OCI-LY1 (cell line): Measurements from ENCODE around the gene ERCC2.

Source experiments
- H2AFZ ChIP-seq: fragments of 200-600 bp; sonication (generic), shearing (Covaris generic); 2 replicates; pipeline ENCODE4 v1.6.0; 2014; ENCODE audit warnings: antibody characterized with exemption, mild to moderate bottlenecking, low read length
- H3F3A ChIP-seq: fragments of 200-600 bp; sonication (generic), shearing (Covaris generic); 2 replicates; pipeline ENCODE4 v1.6.0; 2014; ENCODE audit warnings: mild to moderate bottlenecking, antibody characterized with exemption, low read length, moderate library complexity; ENCODE audit not compliant: insufficient read depth
- H3K27ac ChIP-seq: fragments of 200-600 bp; sonication (generic); 2 replicates; pipeline ENCODE4 v1.5.1; 2014; ENCODE audit warnings: low read length, mixed run types, mild to moderate bottlenecking, low read depth; ENCODE audit not compliant: poor library complexity, severe bottlenecking
- H3K27me3 ChIP-seq: fragments of 200-600 bp; sonication (generic); 2 replicates; pipeline ENCODE4 v1.6.0; 2014; ENCODE audit warnings: antibody characterized with exemption, mild to moderate bottlenecking, low read length, moderate library complexity; ENCODE audit not compliant: insufficient read depth
- H3K36me3 ChIP-seq: fragments of 200-600 bp; sonication (generic); 2 replicates; pipeline ENCODE4 v1.6.1; 2014; ENCODE audit warnings: mild to moderate bottlenecking, antibody characterized with exemption, low read length, moderate library complexity, mixed read lengths; ENCODE audit not compliant: insufficient read depth
- H3K4me1 ChIP-seq: fragments of 200-600 bp; sonication (generic); 2 replicates; pipeline ENCODE4 v1.5.1; 2014; ENCODE audit warnings: mild to moderate bottlenecking, low read length, moderate library complexity; ENCODE audit not compliant: insufficient read depth, severe bottlenecking
- H3K4me2 ChIP-seq: fragments of 200-600 bp; sonication (generic), shearing (Covaris generic); 2 replicates; pipeline ENCODE4 v1.6.1; 2014; ENCODE audit warnings: low read length
- H3K4me3 ChIP-seq: fragments of 200-600 bp; sonication (generic); 2 replicates; pipeline ENCODE4 v1.5.1; 2014; ENCODE audit warnings: low read length, low read depth, mild to moderate bottlenecking, mixed read lengths; ENCODE audit not compliant: poor library complexity, severe bottlenecking
- H3K79me2 ChIP-seq: fragments of 200-600 bp; shearing (Covaris generic); 2 replicates; pipeline ENCODE4 v1.6.1; 2016; ENCODE audit warnings: mixed run types, low read length, mixed read lengths; ENCODE audit not compliant: insufficient read depth
- H3K9ac ChIP-seq: fragments of 200-600 bp; sonication (generic), shearing (Covaris generic); 2 replicates; pipeline ENCODE4 v1.6.1; 2014; ENCODE audit warnings: mild to moderate bottlenecking, low read length, mixed read lengths
- H3K9me2 ChIP-seq: fragments of 200-600 bp; sonication (generic), shearing (Covaris generic); 2 replicates; pipeline ENCODE4 v1.6.1; 2014; ENCODE audit warnings: low read depth, mild to moderate bottlenecking, low read length, mixed read lengths
- H3K9me3 ChIP-seq: fragments of 200-600 bp; shearing (Covaris generic); 2 replicates; pipeline ENCODE4 v1.6.1; 2014; ENCODE audit warnings: low read length, mixed read lengths
- H4K20me1 ChIP-seq: fragments of 200-600 bp; sonication (generic), shearing (Covaris generic); 2 replicates; pipeline ENCODE4 v1.6.0; 2016; ENCODE audit warnings: mild to moderate bottlenecking, low read length; ENCODE audit not compliant: insufficient read depth
- CTCF ChIP-seq: fragments of 200-600 bp; sonication (generic), shearing (Covaris generic); IDR thresholded peaks from 2 replicates; pipeline ENCODE4 v1.5.1; 2017; ENCODE audit warnings: mild to moderate bottlenecking, antibody characterized with exemption, low read length, moderate library complexity, mixed read lengths
- EZH2 ChIP-seq: fragments of 200-600 bp; sonication (generic), shearing (Covaris generic); IDR thresholded peaks from 2 replicates; pipeline ENCODE4 v1.8.0; 2017; ENCODE audit warnings: borderline replicate concordance, mixed run types, mild to moderate bottlenecking, antibody characterized with exemption, low read length, moderate library complexity, mixed read lengths

ERCC2 gene

GRCh38 chr19:45349126-45349415 lies 21.3 kb downstream of the ERCC2 start:
- Histone ChIP-seq H2AFZ (no peak overlapping the region), H3K9ac (no peak overlapping the region), H3K27ac (no peak overlapping the region), H3K9me3 (no peaks in the 10 kb centered on the region), H3K4me3 (no peak overlapping the region), H3K36me3 (peaks cover 33% of the 10 kb centered on the region), H3K27me3 (peaks cover 13% of the 10 kb centered on the region; the same call in 1 of the 2 replicates), H3F3A (no peaks in the 10 kb centered on the region), H3K79me2 (no peaks in the 10 kb centered on the region), H3K4me2 (no peak overlapping the region), H4K20me1 (no peaks in the 10 kb centered on the region), H3K4me1 (no peaks in the 10 kb centered on the region), H3K9me2 (no peaks in the 10 kb centered on the region)
- no peak for TF ChIP-seq EZH2
- no peak for TF ChIP-seq CTCF

GRCh38 chr19:45348367-45349125 lies 21.8 kb downstream of the ERCC2 start:
- no peaks in the 10 kb centered on the region for H3K4me1 ChIP-seq
- H4K20me1 ChIP-seq, result no peaks in the 10 kb centered on the region
- no peak overlapping the region for H3K27ac ChIP-seq
- no peaks in the 10 kb centered on the region for H3K79me2 ChIP-seq
- no peak for TF ChIP-seq EZH2
- no peak overlapping the region for H2AFZ ChIP-seq
- H3K4me3 ChIP-seq, result no peak overlapping the region
- peaks cover 13% of the 10 kb centered on the region; the same call in 1 of the 2 replicates for H3K27me3 ChIP-seq
- no peaks in the 10 kb centered on the region for H3K9me2 ChIP-seq
- H3K9ac ChIP-seq, result no peak overlapping the region
- H3F3A ChIP-seq, result no peaks in the 10 kb centered on the region
- H3K36me3 ChIP-seq, result peaks cover 29% of the 10 kb centered on the region
- H3K9me3 ChIP-seq, result no peaks in the 10 kb centered on the region
- H3K4me2 ChIP-seq, result no peak overlapping the region

- H3K9me2 ChIP-seq, result no peaks in the 10 kb centered on the region
- no peaks in the 10 kb centered on the region for H4K20me1 ChIP-seq
- H3K79me2 ChIP-seq, result no peaks in the 10 kb centered on the region
- no peak overlapping the region for H3K9ac ChIP-seq
- H3K27me3 ChIP-seq, result peaks cover 13% of the 10 kb centered on the region; the same call in 1 of the 2 replicates
- H3K9me3 ChIP-seq, result no peaks in the 10 kb centered on the region
- TF ChIP-seq CTCF (no peak), EZH2 (no peak)
- no peak overlapping the region for H3K4me2 ChIP-seq
- no peaks in the 10 kb centered on the region for H3K4me1 ChIP-seq
- no peak overlapping the region for H2AFZ ChIP-seq
- H3K27ac ChIP-seq, result no peak overlapping the region
- H3F3A ChIP-seq, result no peaks in the 10 kb centered on the region
- no peak overlapping the region for H3K4me3 ChIP-seq
- H3K36me3 ChIP-seq, result peaks cover 21% of the 10 kb centered on the region
Observed at GRCh38 chr19:45347570-45348366, 22.6 kb downstream of the ERCC2 start.
